ENCODE results near the gene UBXN10.

DNA sequence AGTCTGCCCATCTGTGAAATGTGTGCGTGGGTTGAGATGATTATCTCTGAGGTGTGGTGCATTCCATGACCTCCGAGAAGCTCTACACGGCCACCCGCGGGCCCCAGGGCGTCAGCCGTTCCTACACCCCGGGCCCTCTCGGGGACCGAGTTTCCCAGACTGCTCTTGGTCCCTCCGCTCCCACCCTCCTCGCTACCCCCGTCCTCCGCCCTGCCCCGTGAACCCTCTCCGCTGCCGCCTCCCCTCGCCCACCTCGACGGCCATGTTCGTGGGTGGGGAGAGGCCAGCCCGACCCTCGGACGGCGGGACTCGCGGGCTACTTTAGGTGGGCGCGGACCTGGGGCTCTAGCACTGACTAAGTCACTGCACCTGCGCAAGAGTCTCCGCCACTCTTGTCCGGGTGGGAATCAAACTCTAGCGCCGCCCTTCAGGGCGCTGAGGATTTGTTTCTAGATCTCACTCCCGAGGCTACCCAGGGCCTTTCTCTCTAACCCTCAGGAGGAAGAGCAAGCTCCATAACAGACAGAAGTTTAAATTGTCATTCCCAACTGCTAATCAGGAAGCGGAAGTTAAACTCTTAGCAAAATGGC, 57.1 kb downstream of the UBXN10 start:
- no peak for TF ChIP-seq CTCF (IDR thresholded peaks at IDR 0.05)
- TF ChIP-seq POLR2A (IDR thresholded peaks at IDR 0.05) = no peak
